ENCODE results near the gene C16orf82.

The C16orf82 gene

GRCh38 chr16:27053996-27054395 lies 12.7 kb upstream of the C16orf82 start:
- no peak overlapping the region for H3K4me3 ChIP-seq (ENCODE audit: low read depth, low read length)
- TF ChIP-seq CTCF (IDR thresholded peaks at IDR 0.05; ENCODE audit: insufficient read depth, low read depth, low read length, missing control alignments), result no peak
- no peak for DNase-seq (ENCODE audit: low read depth)

DNA sequence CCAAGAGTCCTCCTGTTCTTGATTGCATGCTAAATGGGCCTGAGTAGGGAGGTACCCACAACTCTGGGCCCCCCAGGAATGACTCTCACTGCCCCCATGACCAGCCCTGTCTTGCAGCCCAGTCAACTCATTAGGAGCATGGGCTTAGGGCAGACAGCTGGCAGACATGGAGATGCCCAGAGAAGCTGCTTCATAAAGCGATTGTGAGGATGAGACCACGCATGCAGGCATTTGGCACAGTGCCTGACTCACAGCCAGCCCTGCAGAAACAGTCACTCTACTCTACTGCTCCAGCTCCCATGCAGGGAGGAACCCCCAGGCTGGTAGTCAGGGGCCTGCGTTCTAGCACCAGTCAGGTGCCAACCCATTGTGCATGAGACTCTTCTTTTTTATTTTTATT lies 8.4 kb upstream of the C16orf82 start:
- no peak for TF ChIP-seq CTCF (IDR thresholded peaks at IDR 0.05; ENCODE audit: insufficient read depth, low read depth, low read length, missing control alignments)
- no peak for DNase-seq (ENCODE audit: low read depth)
- H3K4me3 ChIP-seq (ENCODE audit: low read depth, low read length), result no peak overlapping the region

- no peak for TF ChIP-seq CTCF (IDR thresholded peaks at IDR 0.05; ENCODE audit: insufficient read depth, low read depth, low read length, missing control alignments)
- no peak for DNase-seq (ENCODE audit: low read depth)
- no peak overlapping the region for H3K4me3 ChIP-seq (ENCODE audit: low read depth, low read length)
Measured at GRCh38 chr16:27070776-27071175, 4.0 kb downstream of the C16orf82 start.

DNA sequence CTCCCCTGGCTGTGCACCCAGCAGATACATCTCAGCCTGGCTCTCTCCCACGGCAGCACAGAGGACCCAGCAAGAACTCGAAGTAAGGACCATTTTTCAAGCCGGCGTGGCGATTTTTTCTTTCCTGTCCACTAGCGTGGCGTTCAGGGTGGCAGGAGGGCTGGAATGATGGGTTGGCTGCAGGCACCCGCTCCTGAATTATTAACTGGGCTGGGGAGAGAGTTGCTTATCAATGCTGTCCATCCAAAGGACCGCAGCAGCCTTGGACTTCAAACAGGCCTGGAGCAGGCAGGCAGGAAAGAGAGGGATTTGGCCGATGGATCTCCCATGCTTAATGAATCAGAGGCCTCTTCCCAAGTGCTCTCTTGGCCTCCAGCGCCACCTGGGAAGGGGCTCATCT lies 7.0 kb downstream of the C16orf82 start:
- DNase-seq (ENCODE audit: low read depth), result no peak
- no peak for TF ChIP-seq CTCF (IDR thresholded peaks at IDR 0.05; ENCODE audit: insufficient read depth, low read depth, low read length, missing control alignments)
- H3K4me3 ChIP-seq (ENCODE audit: low read depth, low read length), result no peak overlapping the region

GRCh38 chr16:27080895-27081294 lies 14.2 kb downstream of the C16orf82 start:
- H3K4me3 ChIP-seq (ENCODE audit: low read depth, low read length), result no peak overlapping the region
- TF ChIP-seq CTCF (IDR thresholded peaks at IDR 0.05; ENCODE audit: insufficient read depth, low read depth, low read length, missing control alignments), result peak; percentile 37
- peak; percentile 2 for DNase-seq (ENCODE audit: low read depth)

- TF ChIP-seq CTCF (IDR thresholded peaks at IDR 0.05; ENCODE audit: insufficient read depth, low read depth, low read length, missing control alignments), result no peak
- DNase-seq (ENCODE audit: low read depth), result no peak
- H3K4me3 ChIP-seq (ENCODE audit: low read depth, low read length), result no peak overlapping the region
Measured at GRCh38 chr16:27083861-27084261, 17.1 kb downstream of the C16orf82 start.

- no peak for TF ChIP-seq CTCF (IDR thresholded peaks at IDR 0.05; ENCODE audit: insufficient read depth, low read depth, low read length, missing control alignments)
- no peak for DNase-seq (ENCODE audit: low read depth)
- no peak overlapping the region for H3K4me3 ChIP-seq (ENCODE audit: low read depth, low read length)
Measured at GRCh38 chr16:27084307-27085028, 17.7 kb downstream of the C16orf82 start.
